Measurements from ENCODE around the gene KIF9.
"Not testable (repeated sequence)": the region's sequence is repeated elsewhere in the genome, so short reads cannot be mapped to it uniquely, and the experiment has no call there.

Gene KIF9

GRCh38 chr3:47247131-47248064 lies 35.2 kb downstream of the KIF9 start:
- no peak for DNase-seq

GRCh38 chr3:47245271-47245670 lies 37.3 kb downstream of the KIF9 start:
- no peak for DNase-seq

- DNase-seq, result no peak
Measured at GRCh38 chr3:47244531-47245100, 38.0 kb downstream of the KIF9 start.

- no peak for DNase-seq
Measured at GRCh38 chr3:47243419-47244147, 39.0 kb downstream of the KIF9 start.

GRCh38 chr3:47239929-47240328 lies 42.7 kb downstream of the KIF9 start:
- no peak for DNase-seq

- DNase-seq, result no peak
Measured at GRCh38 chr3:47238017-47238416, 44.6 kb downstream of the KIF9 start.

- DNase-seq, result no peak
Measured at GRCh38 chr3:47228088-47228487, 54.5 kb downstream of the KIF9 start.

- no peak for DNase-seq
Measured at GRCh38 chr3:47227678-47228077, 54.9 kb downstream of the KIF9 start.

- no peak for DNase-seq
Measured at GRCh38 chr3:47225310-47225906, 57.2 kb downstream of the KIF9 start.

GRCh38 chr3:47223755-47224154 lies 58.8 kb downstream of the KIF9 start:
- no peak for DNase-seq

GRCh38 chr3:47221798-47222197 lies 60.8 kb downstream of the KIF9 start:
- no peak for DNase-seq

GRCh38 chr3:47210863-47211405 lies 71.7 kb downstream of the KIF9 start:
- no peak for DNase-seq

- DNase-seq, result not testable (repeated sequence)
Measured at GRCh38 chr3:47206022-47206421, 76.6 kb downstream of the KIF9 start.

GRCh38 chr3:47204875-47205274 lies 77.7 kb downstream of the KIF9 start:
- DNase-seq, result no peak

- DNase-seq, result no peak
Measured at GRCh38 chr3:47202542-47202941, 80.1 kb downstream of the KIF9 start.

GRCh38 chr3:47197287-47197686 lies 85.3 kb downstream of the KIF9 start:
- no peak for DNase-seq

- DNase-seq, result no peak
Measured at GRCh38 chr3:47194994-47195393, 87.6 kb downstream of the KIF9 start.

- no peak for DNase-seq
Measured at GRCh38 chr3:47193871-47194859, 88.4 kb downstream of the KIF9 start.

- DNase-seq, result no peak
Measured at GRCh38 chr3:47186285-47186684, 96.3 kb downstream of the KIF9 start.

- not testable (repeated sequence) for DNase-seq
Measured at GRCh38 chr3:47181685-47182084, 100.9 kb downstream of the KIF9 start.

- not testable (repeated sequence) for DNase-seq
Measured at GRCh38 chr3:47180011-47180410, 102.6 kb downstream of the KIF9 start.

Data from activated CD4-positive, alpha-beta T cell treated with anti-CD3 and anti-CD28 coated beads, Interleukin-10, Interleukin-2, amounts not matched to agents 100 ng/mL and 50 ng/mL, durations not matched to agents 16 hours and 8 hours (primary cell).